ENCODE measurements around the gene UBASH3A. TPM values are rescaled to one million over a fixed set of nuclear protein-coding genes. Genes with fewer than 3 reads are reported as not detected.
A peak's percentile ranks its signal among the peaks of the same experiment; 100 is the strongest.

UBASH3A gene
- total RNA-seq, 4 donors from 2014 or later = 3.9 to 14.0 (median 5.3) TPM

DNA sequence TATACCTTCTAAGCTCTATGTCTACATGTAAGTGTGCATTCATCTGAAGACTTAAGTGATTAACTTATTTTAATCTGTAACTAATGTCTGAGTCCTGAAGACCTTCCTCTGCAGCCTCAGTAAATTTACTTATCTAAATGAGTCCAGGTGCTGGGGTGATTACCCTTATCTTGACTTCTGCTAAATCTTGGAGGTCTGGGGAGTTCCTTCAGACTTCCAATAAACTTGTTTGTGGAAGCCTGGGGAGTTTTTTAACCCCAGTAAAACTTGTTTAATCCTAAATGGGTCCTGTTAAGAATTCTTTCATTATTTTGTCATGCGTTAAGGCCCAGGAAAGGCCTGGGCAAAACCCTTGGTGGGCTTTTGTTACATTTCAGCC lies 55.4 kb downstream of the UBASH3A start:
- Histone ChIP-seq H3K27ac (peak overlapping the region in 3 of 4 donors; percentile 13 to 94 (median 94)), H3K36me3 (no peaks in the 10 kb centered on the region), H3K9me3 (no peaks in the 10 kb centered on the region), H3K4me1 (peaks cover 0 to 53% (median 11%) of the 10 kb centered on the region in 4 donors), H3K27me3 (no peaks in the 10 kb centered on the region), H3K4me3 (no peak overlapping the region)
- no peak for TF ChIP-seq POLR2A (IDR thresholded peaks at IDR 0.05)
- TF ChIP-seq, protein P1, sequence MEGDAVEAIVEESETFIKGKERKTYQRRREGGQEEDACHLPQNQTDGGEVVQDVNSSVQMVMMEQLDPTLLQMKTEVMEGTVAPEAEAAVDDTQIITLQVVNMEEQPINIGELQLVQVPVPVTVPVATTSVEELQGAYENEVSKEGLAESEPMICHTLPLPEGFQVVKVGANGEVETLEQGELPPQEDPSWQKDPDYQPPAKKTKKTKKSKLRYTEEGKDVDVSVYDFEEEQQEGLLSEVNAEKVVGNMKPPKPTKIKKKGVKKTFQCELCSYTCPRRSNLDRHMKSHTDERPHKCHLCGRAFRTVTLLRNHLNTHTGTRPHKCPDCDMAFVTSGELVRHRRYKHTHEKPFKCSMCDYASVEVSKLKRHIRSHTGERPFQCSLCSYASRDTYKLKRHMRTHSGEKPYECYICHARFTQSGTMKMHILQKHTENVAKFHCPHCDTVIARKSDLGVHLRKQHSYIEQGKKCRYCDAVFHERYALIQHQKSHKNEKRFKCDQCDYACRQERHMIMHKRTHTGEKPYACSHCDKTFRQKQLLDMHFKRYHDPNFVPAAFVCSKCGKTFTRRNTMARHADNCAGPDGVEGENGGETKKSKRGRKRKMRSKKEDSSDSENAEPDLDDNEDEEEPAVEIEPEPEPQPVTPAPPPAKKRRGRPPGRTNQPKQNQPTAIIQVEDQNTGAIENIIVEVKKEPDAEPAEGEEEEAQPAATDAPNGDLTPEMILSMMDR (IDR thresholded peaks at IDR 0.05) = no peak
- peak in 1 of 3 donors; percentile 3 for DNase-seq

DNA sequence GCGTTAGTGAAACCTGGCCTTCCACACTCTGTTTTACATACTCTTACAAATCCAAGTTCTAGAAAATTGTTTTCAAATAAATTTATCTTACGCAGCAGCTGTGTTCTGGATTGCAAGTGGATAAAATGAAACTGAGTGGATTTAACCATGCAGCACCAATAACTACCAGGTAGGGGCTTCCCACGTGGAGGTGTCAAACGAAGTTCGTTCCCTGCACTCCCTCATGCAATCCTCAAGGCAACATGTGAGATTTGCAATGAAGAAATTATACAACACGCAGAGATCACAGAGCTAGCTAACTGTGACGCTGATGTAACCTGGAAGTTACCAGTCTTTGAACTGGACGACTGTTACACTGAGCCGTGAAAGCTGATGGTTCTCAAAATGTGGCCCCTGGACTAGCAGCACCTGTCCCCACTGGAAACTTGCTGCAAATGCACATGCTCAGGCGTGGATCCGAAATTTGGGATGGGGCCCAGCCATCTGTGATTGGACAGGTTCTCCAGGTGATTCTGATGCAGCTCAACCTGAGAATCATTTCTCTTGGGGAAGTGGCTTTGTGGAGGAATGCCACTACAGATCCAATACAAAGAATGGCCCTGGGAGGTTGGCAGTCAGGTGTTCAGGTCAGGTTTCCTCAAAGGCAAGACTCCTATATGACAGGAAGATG lies 56.0 kb downstream of the UBASH3A start:
- Histone ChIP-seq H3K36me3 (no peaks in the 10 kb centered on the region), H3K4me1 (peaks cover 0 to 59% (median 16%) of the 10 kb centered on the region in 4 donors), H3K4me3 (no peak overlapping the region), H3K27ac (peak overlapping the region; percentile 45 to 94 (median 80)), H3K9me3 (no peaks in the 10 kb centered on the region), H3K27me3 (no peaks in the 10 kb centered on the region)
- TF ChIP-seq POLR2A (IDR thresholded peaks at IDR 0.05) = no peak
- TF ChIP-seq, protein P1 (IDR thresholded peaks at IDR 0.05) = no peak
- peak in 2 of 3 donors; percentile 39 to 45 for DNase-seq

DNA sequence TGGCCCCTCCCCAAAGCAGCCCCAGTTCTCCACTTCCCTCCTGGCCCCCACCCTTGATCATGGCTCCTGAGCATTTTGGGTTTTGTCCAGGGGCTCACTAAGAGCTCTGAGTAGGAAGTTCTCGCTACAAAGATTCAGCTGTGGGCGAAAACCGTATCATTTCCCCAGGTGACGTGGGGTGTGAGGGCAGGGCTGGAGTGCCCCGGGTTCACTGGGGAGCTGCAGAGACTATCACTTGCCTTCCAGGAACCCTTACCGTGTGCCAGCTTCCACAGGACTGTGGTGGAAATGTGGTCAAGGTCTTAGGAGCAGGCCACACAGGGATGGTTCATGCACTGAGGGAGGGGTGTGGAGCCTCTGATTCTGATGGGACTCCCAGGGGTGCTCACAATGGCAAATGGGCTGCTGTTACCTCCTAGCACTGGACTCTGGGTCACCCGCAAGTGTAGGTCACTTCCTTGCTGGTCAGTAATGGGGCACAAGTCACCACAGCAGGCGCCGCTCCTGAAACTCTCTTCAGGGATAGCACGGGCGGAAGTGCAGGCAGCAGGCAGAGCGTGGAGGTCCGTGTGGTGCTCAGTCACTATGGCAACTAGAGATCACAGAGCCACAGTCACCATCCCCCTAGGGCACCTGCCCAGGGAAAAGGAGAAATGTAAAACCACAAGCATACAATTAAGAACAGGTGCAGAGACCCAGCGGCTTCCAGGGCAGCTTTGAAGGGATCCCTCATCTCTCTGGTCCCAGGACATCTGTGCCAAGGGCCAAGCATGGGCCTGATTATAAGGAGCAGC lies 56.9 kb downstream of the UBASH3A start:
- peak; percentile 60 to 80 (median 80) for DNase-seq
- peak overlapping the region in 1 of 4 donors; percentile 25 for H3K4me3 ChIP-seq
- H3K4me1 ChIP-seq = peaks cover 6 to 68% (median 23%) of the 10 kb centered on the region in 4 donors
- H3K27me3 ChIP-seq = no peaks in the 10 kb centered on the region
- H3K36me3 ChIP-seq = no peaks in the 10 kb centered on the region
- TF ChIP-seq, protein P1 (IDR thresholded peaks at IDR 0.05) = no peak
- no peak for TF ChIP-seq POLR2A (IDR thresholded peaks at IDR 0.05)
- peak overlapping the region; percentile 45 to 94 (median 80) for H3K27ac ChIP-seq
- H3K9me3 ChIP-seq = no peaks in the 10 kb centered on the region

DNA sequence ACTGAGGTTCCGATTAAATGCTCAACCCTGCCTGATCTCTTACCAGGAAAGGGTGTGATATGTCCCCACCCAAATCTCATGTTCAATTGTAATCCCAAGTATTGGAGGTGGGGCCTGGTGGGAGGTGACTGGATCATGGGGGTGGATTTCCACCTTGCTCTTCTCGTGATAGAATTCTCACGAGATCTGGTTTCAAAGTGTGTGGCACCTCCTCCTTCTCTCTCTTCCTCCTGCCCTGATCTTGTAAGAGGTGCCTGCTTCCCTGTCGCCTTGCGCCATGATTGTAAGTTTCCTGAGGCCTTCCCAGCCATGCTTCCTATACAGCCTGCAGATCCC lies 57.5 kb downstream of the UBASH3A start:
- TF ChIP-seq POLR2A (IDR thresholded peaks at IDR 0.05) = peak in 1 of 2 donors; percentile 21
- TF ChIP-seq, protein P1 (IDR thresholded peaks at IDR 0.05) = no peak
- Histone ChIP-seq H3K4me1 (peaks cover 10 to 73% (median 26%) of the 10 kb centered on the region in 4 donors), H3K9me3 (no peaks in the 10 kb centered on the region), H3K36me3 (no peaks in the 10 kb centered on the region), H3K27me3 (no peaks in the 10 kb centered on the region), H3K27ac (peak overlapping the region; percentile 45 to 94 (median 80)), H3K4me3 (no peak overlapping the region)
- DNase-seq = peak in 1 of 3 donors; percentile 48

DNA sequence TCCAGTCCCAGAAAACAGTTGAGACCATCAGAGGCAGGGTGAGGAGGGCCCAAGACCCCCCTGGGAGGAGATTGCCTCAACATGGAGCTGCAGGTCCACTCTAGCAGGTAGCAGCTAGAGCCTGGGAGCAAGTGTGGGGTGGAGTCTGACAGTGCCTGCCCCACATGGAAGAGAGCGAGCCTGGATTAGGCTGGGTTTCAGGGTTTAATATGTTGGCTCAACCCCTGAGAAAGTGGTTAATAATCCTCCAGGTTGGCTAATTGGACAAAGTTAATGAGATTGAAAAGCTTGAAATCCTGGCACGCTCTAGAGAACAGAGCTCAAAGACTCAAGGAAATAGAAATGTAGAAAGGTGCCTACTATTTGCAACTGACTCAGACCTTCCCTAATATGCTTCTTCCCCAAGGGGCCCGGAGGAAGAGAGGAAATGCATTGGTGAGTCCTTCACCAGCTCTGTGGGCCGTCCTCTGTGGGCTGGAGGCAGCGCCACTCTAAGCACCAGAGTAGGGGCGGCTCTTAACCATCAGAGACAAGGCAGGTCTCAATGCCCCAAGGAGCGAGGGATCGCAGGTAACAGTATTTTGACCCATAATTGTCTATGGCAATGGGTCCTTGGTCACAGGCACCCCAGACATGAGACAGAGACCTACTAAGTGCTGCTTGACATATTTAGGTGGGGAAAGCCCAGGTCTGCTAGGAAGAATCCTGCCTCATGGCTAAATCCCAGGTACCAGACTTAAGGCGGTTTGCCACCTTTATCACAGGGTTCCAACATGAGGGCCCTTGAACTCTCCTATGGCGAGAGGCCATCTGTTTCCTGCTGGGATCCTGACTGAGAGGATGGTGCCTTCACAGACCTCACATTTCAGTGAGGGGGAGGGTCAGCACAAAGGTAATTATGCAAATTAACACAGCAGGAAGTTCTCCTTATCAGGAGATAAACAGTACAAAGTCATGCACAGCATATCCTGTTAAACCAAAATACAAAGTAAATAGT lies 58.5 kb downstream of the UBASH3A start:
- Histone ChIP-seq H3K27me3 (no peaks in the 10 kb centered on the region), H3K36me3 (no peaks in the 10 kb centered on the region), H3K9me3 (no peaks in the 10 kb centered on the region), H3K4me1 (peaks cover 10 to 76% (median 26%) of the 10 kb centered on the region in 4 donors), H3K4me3 (peak overlapping the region in 2 of 4 donors; percentile 22 to 26), H3K27ac (peak overlapping the region in 3 of 4 donors; percentile 45 to 94 (median 94))
- peak in 2 of 3 donors; percentile 69 to 79 for DNase-seq
- peak; percentile 26 to 68 for TF ChIP-seq POLR2A (IDR thresholded peaks at IDR 0.05)
- TF ChIP-seq, protein P1 (IDR thresholded peaks at IDR 0.05) = no peak

All from Peyer's patch (tissue), 4 donors.